ENCODE data around the gene LRRC46.

Gene LRRC46

GRCh38 chr17:47834756-47835155, 3.3 kb downstream of the LRRC46 start:
- DNase-seq, result no peak

DNA sequence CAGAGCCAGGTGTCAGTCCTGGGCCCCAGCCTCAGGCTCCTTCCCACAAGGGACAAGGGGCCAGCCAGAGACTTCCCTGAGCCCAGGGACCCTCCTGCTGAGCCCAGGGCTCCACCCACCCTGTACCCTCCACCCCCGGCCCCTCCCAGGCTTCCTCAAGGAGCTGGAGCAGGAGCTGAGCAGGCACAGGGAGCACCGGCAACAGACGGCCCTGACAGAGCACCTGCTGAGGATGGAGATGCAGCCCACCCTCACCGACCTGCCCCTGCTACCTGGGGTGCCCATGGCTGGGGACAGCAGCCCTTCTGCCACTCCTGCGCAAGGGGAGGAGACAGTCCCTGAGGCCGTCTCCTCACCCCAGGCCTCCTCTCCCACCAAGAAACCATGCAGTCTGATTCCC, 5.1 kb downstream of the LRRC46 start:
- DNase-seq, result no peak

GRCh38 chr17:47837401-47838039, 6.0 kb downstream of the LRRC46 start:
- no peak for DNase-seq

DNA sequence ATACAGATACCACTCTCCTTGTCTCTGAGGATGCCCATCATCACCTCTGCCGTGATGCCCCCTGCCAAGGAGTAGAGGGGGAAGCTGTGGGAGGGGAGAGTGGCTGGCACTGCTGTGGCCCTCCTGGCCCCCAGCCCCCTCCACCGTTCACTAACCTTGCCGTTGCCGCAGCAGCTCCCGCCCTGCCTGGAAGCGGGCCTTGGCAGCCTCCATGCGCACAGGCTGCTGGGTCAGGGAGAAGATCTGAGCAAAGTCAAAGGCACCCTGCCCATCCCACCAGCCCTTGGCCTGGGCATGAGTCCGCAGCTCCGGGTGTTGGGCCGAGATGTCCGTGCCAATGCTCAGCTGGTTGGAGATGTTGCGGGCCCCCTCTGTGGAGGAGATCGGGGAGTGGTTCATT, 7.2 kb downstream of the LRRC46 start:
- DNase-seq, result no peak

DNA sequence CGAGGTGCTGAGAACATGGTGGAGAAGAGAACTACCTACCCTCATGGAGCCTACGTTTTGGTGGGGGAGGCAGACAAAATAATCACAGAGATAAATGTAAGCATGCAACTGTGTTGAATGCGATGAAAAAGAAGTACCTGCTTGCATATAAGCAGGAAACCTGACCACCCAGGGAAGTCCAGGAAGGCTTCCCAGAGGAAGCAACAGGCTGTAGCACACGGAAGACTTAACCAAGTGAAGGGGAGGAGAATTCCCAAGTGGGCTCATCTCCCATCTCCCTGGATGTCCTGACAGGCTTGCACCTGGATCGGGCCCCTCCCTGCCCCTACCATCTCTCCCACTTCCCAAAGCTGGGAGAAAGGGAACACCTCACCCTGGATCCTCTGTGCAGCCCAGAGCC, 7.6 kb downstream of the LRRC46 start:
- DNase-seq, result no peak

- no peak for DNase-seq
Measured at GRCh38 chr17:47840001-47840741, 8.7 kb downstream of the LRRC46 start.

- DNase-seq, result peak; percentile 94 to 95
Measured at GRCh38 chr17:47840742-47841487, 9.4 kb downstream of the LRRC46 start, which contains the start of gene SCRN2. Gene SCRN2 (minus strand): TSS chr17:47841273. CDS start chr17:47840843, 430 bp downstream.

GRCh38 chr17:47841488-47842291, 10.2 kb downstream of the LRRC46 start:
- no peak for DNase-seq

- DNase-seq, result no peak
Measured at GRCh38 chr17:47843391-47843730, 11.9 kb downstream of the LRRC46 start.

- DNase-seq, result no peak
Measured at GRCh38 chr17:47844227-47844626, 12.8 kb downstream of the LRRC46 start.

DNA sequence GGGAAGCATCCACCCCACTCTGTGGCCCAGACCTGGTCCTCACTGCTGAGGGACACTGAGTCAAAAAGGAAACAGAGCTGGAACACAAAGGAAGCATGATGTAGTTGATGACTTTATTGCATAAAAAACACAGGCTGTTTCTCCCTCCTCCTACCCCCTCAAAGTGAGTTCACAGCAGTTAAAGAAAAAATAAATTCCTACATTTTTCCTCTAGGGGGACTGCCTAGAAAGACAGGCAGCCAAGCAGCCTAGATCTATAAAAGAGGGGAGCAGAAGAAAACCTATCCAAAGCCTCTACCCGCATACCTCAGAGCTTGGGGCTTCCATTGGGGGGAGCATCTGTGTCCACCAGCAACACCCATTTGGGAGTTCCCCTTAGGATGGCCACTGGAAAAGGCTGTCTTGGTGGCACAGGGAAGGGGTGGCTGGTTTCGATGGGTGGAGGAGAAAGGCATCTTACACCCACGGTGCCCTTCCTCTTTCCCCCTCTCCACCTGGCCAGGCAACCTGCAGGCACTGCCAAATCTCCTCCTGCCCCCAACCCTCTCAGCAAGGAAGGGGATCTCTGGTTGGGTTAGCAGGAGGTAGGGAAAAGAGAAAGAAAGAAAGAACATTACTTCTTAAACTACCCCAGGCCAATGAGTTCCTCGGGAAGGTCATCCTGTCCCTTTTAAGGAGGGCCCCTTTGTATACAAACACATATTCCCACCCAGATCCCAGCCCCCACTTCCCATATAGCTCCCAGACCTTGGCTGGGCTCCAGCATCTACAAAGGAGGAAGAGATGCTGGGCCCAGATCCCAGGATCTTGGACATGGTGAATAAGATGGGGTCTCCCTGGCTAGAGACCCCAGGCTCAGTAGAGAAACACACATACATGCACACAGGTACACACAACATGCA, 13.6 kb downstream of the LRRC46 start:
- DNase-seq, result no peak

- DNase-seq, result no peak
Measured at GRCh38 chr17:47845716-47846075, 14.2 kb downstream of the LRRC46 start.

GRCh38 chr17:47846716-47847340, 15.4 kb downstream of the LRRC46 start:
- DNase-seq, result no peak

DNA sequence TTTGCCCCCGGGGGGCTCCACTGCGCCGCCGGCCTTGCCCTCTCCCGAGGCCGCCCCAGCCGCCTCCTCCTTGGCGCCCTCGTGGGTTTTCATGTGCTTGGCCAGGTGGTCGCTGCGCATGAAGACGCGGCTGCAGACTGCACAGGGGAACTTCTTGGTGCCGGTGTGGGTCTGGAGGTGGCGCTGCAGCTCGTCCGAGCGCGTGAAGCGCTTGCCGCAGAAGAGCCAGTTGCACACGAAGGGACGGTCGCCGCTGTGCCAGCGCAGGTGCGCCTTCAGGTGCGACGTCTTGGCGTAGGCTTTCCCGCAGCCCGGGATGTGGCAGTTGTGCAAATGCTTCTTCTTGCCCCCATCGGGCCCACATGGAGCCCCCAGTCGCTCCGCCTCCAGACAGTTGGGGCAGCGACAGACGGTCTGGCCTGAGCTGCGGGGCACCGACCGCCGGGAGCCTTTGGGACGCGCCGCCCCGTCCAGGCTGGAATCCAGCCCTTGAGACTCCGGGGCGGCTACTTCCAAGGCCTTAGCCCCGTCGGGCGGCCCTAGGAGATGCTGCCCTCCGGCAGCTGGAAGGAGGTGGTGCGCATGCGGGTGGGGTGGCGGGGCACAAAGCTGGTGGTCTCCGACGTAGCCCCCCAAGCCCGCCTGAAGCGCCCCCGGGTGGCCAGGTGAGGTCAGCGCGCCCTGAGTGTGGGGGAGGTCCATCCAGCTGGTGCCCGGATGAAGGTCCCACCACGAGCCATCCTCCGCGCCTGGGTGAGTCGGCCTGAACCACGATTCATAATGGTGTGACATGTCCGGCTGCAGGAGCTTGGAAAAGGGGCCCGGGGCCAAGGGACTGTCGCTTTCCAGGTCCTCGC, 16.1 kb downstream of the LRRC46 start:
- no peak for DNase-seq

- DNase-seq, result no peak
Measured at GRCh38 chr17:47848198-47848513, 16.7 kb downstream of the LRRC46 start.

DNA sequence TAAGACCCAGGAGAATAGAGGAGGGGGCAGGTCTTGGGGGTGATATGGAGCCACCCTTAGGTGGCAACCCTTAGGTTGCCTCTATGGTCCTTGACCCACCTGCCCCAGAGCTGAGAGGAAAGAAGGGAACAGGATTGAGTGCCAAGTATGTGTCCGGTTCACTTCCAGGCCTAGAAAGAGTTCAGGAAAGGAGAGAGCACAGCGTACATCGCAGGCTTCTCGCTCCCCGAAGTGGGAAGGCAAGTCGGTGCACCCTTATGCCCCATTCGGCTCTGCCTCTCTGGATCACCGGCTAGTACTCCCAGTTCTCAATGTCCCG, 18.9 kb downstream of the LRRC46 start:
- DNase-seq, result no peak

DNA sequence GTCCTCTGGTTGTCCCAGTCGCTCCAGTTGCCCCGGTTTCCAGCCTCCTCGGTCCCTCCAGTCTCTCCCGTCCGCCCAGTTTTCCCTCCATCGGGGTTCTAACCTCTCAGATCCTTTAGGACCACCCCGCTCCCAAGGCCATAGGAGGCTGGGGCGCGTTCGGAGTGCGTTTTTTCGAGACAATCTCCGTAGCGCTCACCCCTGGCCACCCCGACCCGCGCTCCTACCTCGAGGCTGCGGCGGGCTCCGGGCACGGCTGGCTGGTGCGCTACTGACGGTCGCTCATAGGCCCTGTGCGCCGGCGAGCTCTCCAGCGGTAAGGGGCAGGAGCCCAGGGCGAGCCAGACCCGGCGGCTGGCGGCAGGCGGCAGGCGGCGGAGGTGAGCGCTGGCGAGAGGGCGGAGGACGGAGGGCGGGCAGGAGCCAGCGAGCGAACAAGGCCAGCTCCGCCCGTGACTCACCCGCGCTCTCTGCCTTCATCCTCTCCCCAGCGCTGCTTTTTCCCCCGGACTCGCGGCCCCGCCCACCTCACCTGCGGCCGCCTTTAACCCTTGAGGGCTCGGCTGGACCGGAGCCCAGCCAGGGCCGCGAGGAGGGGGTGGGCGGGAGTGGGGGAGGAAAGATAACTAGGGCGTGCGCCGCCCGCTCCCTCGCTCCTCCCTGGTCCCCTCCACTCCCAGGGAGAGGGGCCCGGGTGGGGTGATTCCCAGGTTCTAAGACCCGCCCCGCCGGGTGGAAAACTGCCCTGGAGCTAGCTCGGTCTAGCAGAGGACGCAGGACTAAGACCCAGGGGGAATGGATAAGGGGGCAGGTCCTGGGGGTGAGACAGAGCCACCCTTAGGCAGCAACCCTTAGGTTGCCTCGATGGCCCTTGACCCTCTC, 19.5 kb downstream of the LRRC46 start, which contains the start of gene SP6:
Gene SP6, minus strand, starts transcription at position 472 of the 882 bp plus-strand sequence. CDS start 2,734 bp downstream, outside the sequence.
- DNase-seq, result peak; percentile 74 to 80

DNA sequence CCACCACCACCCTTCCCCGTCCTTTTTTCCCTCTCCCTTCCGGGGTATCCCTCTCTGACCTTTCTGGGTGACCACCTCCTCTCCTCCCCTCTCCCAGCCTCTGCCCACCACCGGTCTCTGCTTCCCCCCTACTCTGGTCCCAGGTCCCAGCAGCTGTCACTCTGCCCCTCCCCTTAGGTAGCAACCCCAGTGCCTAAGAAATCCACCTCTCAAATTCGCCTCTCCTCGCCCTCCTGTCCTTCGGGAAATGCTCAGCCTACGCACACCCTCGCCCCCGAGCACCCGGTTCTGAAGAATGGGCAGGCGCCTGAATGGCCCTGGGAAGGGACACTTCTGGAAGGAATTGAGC, 20.3 kb downstream of the LRRC46 start:
- DNase-seq, result no peak

- no peak for DNase-seq
Measured at GRCh38 chr17:47852113-47852949, 20.9 kb downstream of the LRRC46 start.
